ENCODE data around the gene TAAR6. TPM values are rescaled to one million over a fixed set of nuclear protein-coding genes. Genes with fewer than 3 reads are reported as not detected.

TAAR6 gene, protein sequence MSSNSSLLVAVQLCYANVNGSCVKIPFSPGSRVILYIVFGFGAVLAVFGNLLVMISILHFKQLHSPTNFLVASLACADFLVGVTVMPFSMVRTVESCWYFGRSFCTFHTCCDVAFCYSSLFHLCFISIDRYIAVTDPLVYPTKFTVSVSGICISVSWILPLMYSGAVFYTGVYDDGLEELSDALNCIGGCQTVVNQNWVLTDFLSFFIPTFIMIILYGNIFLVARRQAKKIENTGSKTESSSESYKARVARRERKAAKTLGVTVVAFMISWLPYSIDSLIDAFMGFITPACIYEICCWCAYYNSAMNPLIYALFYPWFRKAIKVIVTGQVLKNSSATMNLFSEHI
- total RNA-seq: not detected in 2 replicates

DNA sequence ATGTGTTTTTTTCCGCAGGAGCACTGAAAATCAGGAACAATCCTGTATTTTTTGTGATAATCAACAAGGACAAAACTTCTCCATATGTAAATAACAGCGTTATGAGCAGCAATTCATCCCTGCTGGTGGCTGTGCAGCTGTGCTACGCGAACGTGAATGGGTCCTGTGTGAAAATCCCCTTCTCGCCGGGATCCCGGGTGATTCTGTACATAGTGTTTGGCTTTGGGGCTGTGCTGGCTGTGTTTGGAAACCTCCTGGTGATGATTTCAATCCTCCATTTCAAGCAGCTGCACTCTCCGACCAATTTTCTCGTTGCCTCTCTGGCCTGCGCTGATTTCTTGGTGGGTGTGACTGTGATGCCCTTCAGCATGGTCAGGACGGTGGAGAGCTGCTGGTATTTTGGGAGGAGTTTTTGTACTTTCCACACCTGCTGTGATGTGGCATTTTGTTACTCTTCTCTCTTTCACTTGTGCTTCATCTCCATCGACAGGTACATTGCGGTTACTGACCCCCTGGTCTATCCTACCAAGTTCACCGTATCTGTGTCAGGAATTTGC lies at the start of gene TAAR6:
Gene TAAR6, plus strand, starts transcription at position 102 of the 557 bp plus-strand sequence. Its CDS starts 0 bp downstream, at position 102.

DNA sequence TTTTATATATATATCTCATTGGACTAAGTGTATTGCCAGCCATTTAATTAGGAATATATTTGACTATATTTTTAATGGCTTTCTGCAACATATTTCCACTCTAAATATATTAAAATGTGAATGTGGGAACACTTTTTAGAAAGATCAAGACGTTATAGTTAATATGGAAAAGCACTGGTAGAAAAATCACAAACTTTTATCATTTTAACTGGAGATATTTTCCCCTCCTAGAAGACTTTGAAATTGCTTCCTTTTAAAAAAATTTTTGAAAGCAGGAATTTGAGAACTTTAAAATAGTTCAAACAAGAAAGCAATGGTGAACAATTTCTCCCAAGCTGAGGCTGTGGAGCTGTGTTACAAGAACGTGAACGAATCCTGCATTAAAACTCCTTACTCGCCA lies 32.1 kb upstream of the TAAR6 start, which contains the start of gene TAAR9:
Gene TAAR9, plus strand, starts transcription at position 301 of the 400 bp plus-strand sequence. Its CDS starts 13 bp downstream, at position 314.

DNA sequence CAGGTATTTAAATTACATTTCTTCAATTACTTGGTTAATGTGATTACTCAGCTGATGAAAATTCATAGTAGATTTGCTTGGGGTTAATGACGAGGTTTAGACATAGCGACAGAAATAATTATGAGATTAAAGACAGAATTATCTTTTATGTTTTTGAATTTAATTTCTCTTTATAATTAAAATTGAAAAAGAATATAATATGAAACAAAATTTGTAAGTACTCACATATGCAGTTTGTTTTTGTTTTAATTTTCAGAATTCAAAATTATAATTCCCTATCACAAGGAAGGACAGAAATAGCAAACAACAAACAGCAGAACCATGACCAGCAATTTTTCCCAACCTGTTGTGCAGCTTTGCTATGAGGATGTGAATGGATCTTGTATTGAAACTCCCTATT lies 17.8 kb upstream of the TAAR6 start, which contains the start of gene TAAR8:
Gene TAAR8, plus strand, starts transcription at position 301 of the 400 bp plus-strand sequence. Its CDS starts 21 bp downstream, at position 322.

DNA sequence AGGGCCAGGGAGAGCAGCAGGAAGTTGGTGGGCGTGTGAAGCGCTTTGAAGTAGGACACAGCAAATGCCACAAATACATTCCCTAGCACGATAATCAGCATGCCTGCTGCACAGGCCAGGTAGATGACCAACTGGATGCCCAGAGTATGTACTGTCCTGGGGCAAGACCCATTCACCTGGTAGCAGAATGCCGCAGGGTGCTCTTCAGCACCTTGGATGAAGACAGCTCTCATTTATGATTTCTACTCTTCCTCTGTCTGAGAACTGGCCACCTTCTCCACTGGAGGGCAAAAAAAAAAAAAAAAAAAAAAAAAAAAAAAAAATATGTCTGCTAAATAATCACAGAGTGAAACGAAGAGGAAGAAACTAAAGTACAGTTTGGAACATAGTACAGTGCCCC lies 19.3 kb downstream of the TAAR6 start, which contains the start of gene TAAR5:
Gene TAAR5, minus strand, starts transcription at position 288 of the 400 bp plus-strand sequence. Its CDS starts 55 bp downstream, at position 233.

Other genes with a start within 250 kb of the TAAR6 start
- 0.07 and 0.34 TPM in 2 replicates for gene MOXD1, start 168.8 kb upstream of the TAAR6 start, total RNA-seq
- 15.4 and 39.7 TPM in 2 replicates for gene STX7, start 57.2 kb upstream of the TAAR6 start, total RNA-seq
- gene TAAR9, start 32.0 kb upstream of the TAAR6 start, total RNA-seq: not detected in 2 replicates
- not detected in 2 replicates for gene TAAR8, start 17.6 kb upstream of the TAAR6 start, total RNA-seq
- not detected in 2 replicates for gene TAAR5, start 19.4 kb downstream of the TAAR6 start, total RNA-seq
- gene TAAR2, start 54.0 kb downstream of the TAAR6 start, total RNA-seq: not detected in 2 replicates
- not detected in 2 replicates for gene TAAR1, start 88.9 kb downstream of the TAAR6 start, total RNA-seq
- gene VNN1, start 143.7 kb downstream of the TAAR6 start, total RNA-seq: 0.34 and 0.50 TPM in 2 replicates
- gene VNN2, start 187.6 kb downstream of the TAAR6 start, total RNA-seq: 0.57 TPM in 1 of 2 replicates, not detected in the other
- 14.8 and 22.2 TPM in 2 replicates for gene SLC18B1, start 228.3 kb downstream of the TAAR6 start, total RNA-seq
- 1,465 and 1,796 TPM in 2 replicates for gene RPS12, start 244.2 kb downstream of the TAAR6 start, total RNA-seq